WTC11 (cell line): Measurements from ENCODE around the gene CD244. TPM values are rescaled to one million over a fixed set of nuclear protein-coding genes. Genes with fewer than 3 reads are reported as not detected.

Source experiments
- ATAC-seq: fragments of 200-7000 bp; cut with Tn5 transposase; 2 replicates; pipeline ENCODE4 v1.10.0; 2021; ENCODE audit warnings: mild to moderate bottlenecking, moderate library complexity
- CTCF ChIA-PET: fragments of 300-600 bp; sonication (Branson Sonifier 250); formaldehyde crosslinking; loops from one replicate; lab custom pipeline; 2021; ENCODE audit warnings: antibody characterized with exemption; lab: Charles Lee
- POLR2A ChIA-PET: fragments of 350-600 bp; sonication (Branson Sonifier 250); formaldehyde crosslinking; loops from one replicate; lab custom pipeline; 2021; ENCODE audit warnings: antibody characterized with exemption; lab: Charles Lee
- DNase-seq: peaks from one replicate; pipeline ENCODE4 v3.0.0; 2021; ENCODE audit warnings: low spot score
- H3K27ac Mint-ChIP-seq: 2 replicates; pipeline ENCODE4 v1.8.0; 2021; ENCODE audit warnings: mixed read lengths
- H3K27me3 Mint-ChIP-seq: 2 replicates; pipeline ENCODE4 v1.8.0; 2021; ENCODE audit warnings: low read depth, mild to moderate bottlenecking, moderate library complexity, mixed read lengths
- H3K36me3 Mint-ChIP-seq: 2 replicates; pipeline ENCODE4 v1.8.0; 2021; ENCODE audit warnings: mixed read lengths
- H3K4me1 Mint-ChIP-seq: 2 replicates; pipeline ENCODE4 v1.8.0; 2022; ENCODE audit warnings: mixed read lengths
- H3K4me3 Mint-ChIP-seq: 2 replicates; pipeline ENCODE4 v1.8.0; 2021; ENCODE audit warnings: mild to moderate bottlenecking, moderate library complexity, mixed read lengths
- H3K9me3 Mint-ChIP-seq: 2 replicates; pipeline ENCODE4 v1.8.0; 2021; ENCODE audit warnings: mixed read lengths
- CBFB ChIP-seq: sonication (generic); formaldehyde crosslinking; IDR thresholded peaks from 2 replicates; pipeline ENCODE4 v1.8.1; 2022; ENCODE audit warnings: mild to moderate bottlenecking, low read depth, missing genetic modification reagents
- CREM ChIP-seq: sonication (generic); formaldehyde crosslinking; IDR thresholded peaks from 2 replicates; pipeline ENCODE4 v1.8.1; 2022; ENCODE audit warnings: mild to moderate bottlenecking, missing genetic modification reagents, moderate library complexity
- ELF4 ChIP-seq: sonication (generic); formaldehyde crosslinking; IDR thresholded peaks from 2 replicates; pipeline ENCODE4 v1.8.1; 2022; ENCODE audit warnings: low read depth, mild to moderate bottlenecking, moderate library complexity, missing genetic modification reagents
- FOXK1 ChIP-seq: sonication (generic); formaldehyde crosslinking; IDR thresholded peaks from 2 replicates; pipeline ENCODE4 v1.8.0; 2022; ENCODE audit warnings: mild to moderate bottlenecking, moderate library complexity, missing genetic modification reagents
- NR2C2 ChIP-seq: sonication (generic); formaldehyde crosslinking; IDR thresholded peaks from 2 replicates; pipeline ENCODE4 v1.8.0; 2022; ENCODE audit warnings: mild to moderate bottlenecking, missing genetic modification reagents
- PRRX2 ChIP-seq: fragments of 250-450 bp; sonication (Bioruptor Pico); IDR thresholded peaks from 2 replicates; pipeline ENCODE4 v1.8.0; 2021; ENCODE audit warnings: mild to moderate bottlenecking
- RELA ChIP-seq: sonication (generic); formaldehyde crosslinking; IDR thresholded peaks from 2 replicates; pipeline ENCODE4 v1.8.1; 2022; ENCODE audit warnings: missing genetic modification reagents, mild to moderate bottlenecking, borderline replicate concordance
- SMAD4 ChIP-seq: sonication (generic); formaldehyde crosslinking; IDR thresholded peaks from 2 replicates; pipeline ENCODE4 v1.8.0; 2022; ENCODE audit warnings: mild to moderate bottlenecking, missing genetic modification reagents
- SP1 ChIP-seq: sonication (generic); formaldehyde crosslinking; conservative IDR thresholded peaks from 2 replicates; pipeline ENCODE4 v1.8.1; 2022; ENCODE audit warnings: missing genetic modification reagents
- TEAD4 ChIP-seq: sonication (generic); formaldehyde crosslinking; IDR thresholded peaks from 2 replicates; pipeline ENCODE4 v1.8.0; 2022; ENCODE audit warnings: mild to moderate bottlenecking, missing genetic modification reagents
- ZBTB21 ChIP-seq: sonication (generic); formaldehyde crosslinking; IDR thresholded peaks from 2 replicates; pipeline ENCODE4 v1.8.1; 2023; ENCODE audit warnings: mild to moderate bottlenecking, missing genetic modification reagents, borderline replicate concordance
- ZNF232 ChIP-seq: sonication (generic); formaldehyde crosslinking; IDR thresholded peaks from 2 replicates; pipeline ENCODE4 v1.8.0; 2022; ENCODE audit warnings: mild to moderate bottlenecking, missing genetic modification reagents
- total RNA-seq: library from RNA; stranded (reverse); gene quantifications from 3 replicates; pipeline ENCODE4 v1.2.3, GENCODE V29; 2021
- TF ChIP-seq, protein P1 (sequence below): sonication (generic); formaldehyde crosslinking; IDR thresholded peaks from 2 replicates; pipeline ENCODE4 v1.8.0; 2022; ENCODE audit warnings: missing genetic modification reagents
- TF ChIP-seq, protein P2 (sequence below): fragments of 250-450 bp; sonication (Bioruptor Pico); conservative IDR thresholded peaks from 2 replicates; pipeline ENCODE4 v1.9.0; 2021; ENCODE audit warnings: mild to moderate bottlenecking
- TF ChIP-seq, protein P3 (sequence below): fragments of 250-450 bp; sonication (Bioruptor Pico); IDR thresholded peaks from 2 replicates; pipeline ENCODE4 v1.9.0; 2021; ENCODE audit warnings: moderate library complexity, mild to moderate bottlenecking, inconsistent platforms, borderline replicate concordance
- TF ChIP-seq, protein P4 (sequence below): sonication (generic); formaldehyde crosslinking; IDR thresholded peaks from 2 replicates; pipeline ENCODE4 v1.8.1; 2023; ENCODE audit warnings: mild to moderate bottlenecking, missing genetic modification reagents
- TF ChIP-seq, protein P5 (sequence below): sonication (generic); formaldehyde crosslinking; IDR thresholded peaks from 2 replicates; pipeline ENCODE4 v1.8.0; 2023; ENCODE audit warnings: mild to moderate bottlenecking, missing genetic modification reagents
- TF ChIP-seq, protein P6 (sequence below): sonication (generic); formaldehyde crosslinking; IDR thresholded peaks from 2 replicates; pipeline ENCODE4 v1.8.1; 2022; ENCODE audit warnings: low read depth, missing genetic modification reagents, borderline replicate concordance
- TF ChIP-seq, protein P7 (sequence below): fragments of 250-450 bp; sonication (Bioruptor Pico); IDR thresholded peaks from 2 replicates; pipeline ENCODE4 v1.9.0; 2021; ENCODE audit warnings: mild to moderate bottlenecking

Gene CD244
- total RNA-seq, 1 experiment from 2014 or later, result not detected

DNA sequence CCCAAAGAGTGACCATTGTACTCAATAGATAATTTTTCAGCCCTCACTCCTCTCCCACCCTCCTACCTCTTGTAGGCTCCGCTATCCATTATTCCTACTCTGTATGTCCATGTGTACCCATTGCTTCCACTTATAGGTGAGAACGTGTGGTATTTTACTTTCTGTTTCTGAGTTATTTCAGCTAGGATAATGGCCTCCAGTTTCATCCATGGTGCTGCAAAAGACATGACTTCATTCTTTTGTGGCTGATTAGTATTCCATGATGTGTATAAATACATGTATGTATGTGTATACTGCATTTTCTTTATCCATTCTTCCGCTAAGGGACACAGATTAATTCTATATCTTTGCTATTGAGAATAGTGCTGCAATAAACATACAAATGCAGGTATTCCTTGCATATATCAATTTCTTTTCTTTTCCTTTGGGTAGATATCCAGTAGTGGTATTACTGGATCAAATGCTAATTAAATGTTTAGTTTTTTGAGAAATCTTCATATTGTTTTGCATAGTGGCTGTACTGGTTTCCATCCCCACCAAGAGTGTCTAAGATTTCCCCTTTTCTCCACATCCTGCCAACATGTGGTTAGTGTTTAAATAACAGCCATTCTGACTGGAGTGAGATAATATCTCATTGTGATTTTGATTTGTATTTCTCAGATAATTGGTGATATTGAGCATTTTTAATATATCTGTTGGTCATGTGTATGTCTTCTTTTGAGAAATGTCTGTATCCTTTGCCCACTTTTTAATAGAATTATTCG lies 61.9 kb downstream of the CD244 start (continued):
- TF ChIP-seq SMAD4 (no peak), ZNF232 (CRISPR knock-in tag) (no peak), CBFB (CRISPR knock-in tag) (no peak)
- TF ChIP-seq, protein P1, sequence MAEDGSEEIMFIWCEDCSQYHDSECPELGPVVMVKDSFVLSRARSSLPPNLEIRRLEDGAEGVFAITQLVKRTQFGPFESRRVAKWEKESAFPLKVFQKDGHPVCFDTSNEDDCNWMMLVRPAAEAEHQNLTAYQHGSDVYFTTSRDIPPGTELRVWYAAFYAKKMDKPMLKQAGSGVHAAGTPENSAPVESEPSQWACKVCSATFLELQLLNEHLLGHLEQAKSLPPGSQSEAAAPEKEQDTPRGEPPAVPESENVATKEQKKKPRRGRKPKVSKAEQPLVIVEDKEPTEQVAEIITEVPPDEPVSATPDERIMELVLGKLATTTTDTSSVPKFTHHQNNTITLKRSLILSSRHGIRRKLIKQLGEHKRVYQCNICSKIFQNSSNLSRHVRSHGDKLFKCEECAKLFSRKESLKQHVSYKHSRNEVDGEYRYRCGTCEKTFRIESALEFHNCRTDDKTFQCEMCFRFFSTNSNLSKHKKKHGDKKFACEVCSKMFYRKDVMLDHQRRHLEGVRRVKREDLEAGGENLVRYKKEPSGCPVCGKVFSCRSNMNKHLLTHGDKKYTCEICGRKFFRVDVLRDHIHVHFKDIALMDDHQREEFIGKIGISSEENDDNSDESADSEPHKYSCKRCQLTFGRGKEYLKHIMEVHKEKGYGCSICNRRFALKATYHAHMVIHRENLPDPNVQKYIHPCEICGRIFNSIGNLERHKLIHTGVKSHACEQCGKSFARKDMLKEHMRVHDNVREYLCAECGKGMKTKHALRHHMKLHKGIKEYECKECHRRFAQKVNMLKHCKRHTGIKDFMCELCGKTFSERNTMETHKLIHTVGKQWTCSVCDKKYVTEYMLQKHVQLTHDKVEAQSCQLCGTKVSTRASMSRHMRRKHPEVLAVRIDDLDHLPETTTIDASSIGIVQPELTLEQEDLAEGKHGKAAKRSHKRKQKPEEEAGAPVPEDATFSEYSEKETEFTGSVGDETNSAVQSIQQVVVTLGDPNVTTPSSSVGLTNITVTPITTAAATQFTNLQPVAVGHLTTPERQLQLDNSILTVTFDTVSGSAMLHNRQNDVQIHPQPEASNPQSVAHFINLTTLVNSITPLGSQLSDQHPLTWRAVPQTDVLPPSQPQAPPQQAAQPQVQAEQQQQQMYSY (CRISPR knock-in tag), result no peak
- TF ChIP-seq, protein P2, sequence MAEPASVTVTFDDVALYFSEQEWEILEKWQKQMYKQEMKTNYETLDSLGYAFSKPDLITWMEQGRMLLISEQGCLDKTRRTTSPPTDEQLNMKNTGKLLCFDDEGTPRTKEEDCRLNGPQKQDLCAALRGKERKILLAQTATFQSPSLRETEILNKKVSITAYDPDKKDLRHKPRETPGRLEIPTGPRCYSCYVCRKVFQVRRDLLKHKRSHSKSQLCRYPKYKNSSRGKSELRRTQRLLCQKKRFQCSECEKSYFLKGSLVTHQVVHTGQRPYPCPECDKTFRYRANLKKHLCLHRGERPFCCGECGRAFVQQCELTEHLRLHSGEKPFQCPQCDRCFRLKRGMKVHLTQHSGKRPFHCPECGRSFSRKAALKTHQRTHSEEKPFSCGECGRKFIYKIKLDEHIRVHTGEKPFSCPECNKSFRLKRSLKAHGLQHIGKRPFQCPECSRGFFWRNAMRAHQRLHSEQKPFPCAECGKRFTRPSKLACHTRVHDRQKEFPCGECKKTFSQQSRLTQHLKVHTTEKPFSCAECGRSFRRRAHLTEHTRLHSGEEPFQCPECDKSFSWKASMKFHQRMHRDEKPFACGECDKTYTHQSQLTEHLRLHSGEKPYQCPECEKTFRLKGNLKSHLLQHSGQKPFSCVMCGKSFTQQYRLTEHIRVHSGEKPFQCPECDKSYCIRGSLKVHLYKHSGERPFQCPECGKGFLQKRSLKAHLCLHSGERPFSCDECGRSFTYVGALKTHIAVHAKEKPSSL (CRISPR knock-in tag), result no peak
- TF ChIP-seq, protein P3, sequence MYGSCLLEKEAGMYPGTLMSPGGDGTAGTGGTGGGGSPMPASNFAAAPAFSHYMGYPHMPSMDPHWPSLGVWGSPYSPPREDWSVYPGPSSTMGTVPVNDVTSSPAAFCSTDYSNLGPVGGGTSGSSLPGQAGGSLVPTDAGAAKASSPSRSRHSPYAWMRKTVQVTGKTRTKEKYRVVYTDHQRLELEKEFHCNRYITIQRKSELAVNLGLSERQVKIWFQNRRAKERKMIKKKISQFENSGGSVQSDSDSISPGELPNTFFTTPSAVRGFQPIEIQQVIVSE (CRISPR knock-in tag), result no peak

DNA sequence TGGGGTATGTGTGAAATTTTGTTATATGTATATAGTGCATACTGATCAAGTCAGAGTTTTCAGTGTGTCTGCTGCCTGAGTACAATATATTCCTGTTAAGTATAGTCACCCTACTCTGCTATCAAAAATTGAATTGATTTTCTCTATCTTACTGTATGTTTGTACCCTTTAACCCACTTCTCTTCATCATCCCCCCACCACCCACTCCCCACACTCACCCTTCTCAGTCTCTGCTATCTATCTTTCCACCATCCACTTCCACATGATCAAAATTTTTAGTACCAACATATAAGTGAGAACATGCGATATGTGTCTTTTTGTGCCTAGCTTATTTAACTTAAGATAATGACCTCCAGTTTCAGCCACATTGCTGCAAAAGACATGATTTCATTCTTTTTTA lies 62.5 kb downstream of the CD244 start:
- ChIA-PET CTCF (interaction anchor here (1.3 kb wide), 1 partner anchor 125 kb away, joined by 3 read pairs; no protein-coding TSS in a partner anchor), POLR2A (no interaction called here)

More for the DNA sequence above, 62.5 kb downstream of the CD244 start:
- H3K27ac Mint-ChIP-seq, result no peak overlapping the region
- DNase-seq, result no peak
- no peaks in the 10 kb centered on the region for H3K27me3 Mint-ChIP-seq
- TF ChIP-seq ELF4 (no peak), SP1 (no peak), NR2C2 (CRISPR knock-in tag) (no peak), SMAD4 (no peak), FOXK1 (no peak), PRRX2 (CRISPR knock-in tag) (no peak), RELA (CRISPR knock-in tag) (no peak), ZBTB21 (CRISPR knock-in tag) (no peak), CREM (CRISPR knock-in tag) (no peak), TEAD4 (CRISPR knock-in tag) (no peak)
- TF ChIP-seq, protein P4, sequence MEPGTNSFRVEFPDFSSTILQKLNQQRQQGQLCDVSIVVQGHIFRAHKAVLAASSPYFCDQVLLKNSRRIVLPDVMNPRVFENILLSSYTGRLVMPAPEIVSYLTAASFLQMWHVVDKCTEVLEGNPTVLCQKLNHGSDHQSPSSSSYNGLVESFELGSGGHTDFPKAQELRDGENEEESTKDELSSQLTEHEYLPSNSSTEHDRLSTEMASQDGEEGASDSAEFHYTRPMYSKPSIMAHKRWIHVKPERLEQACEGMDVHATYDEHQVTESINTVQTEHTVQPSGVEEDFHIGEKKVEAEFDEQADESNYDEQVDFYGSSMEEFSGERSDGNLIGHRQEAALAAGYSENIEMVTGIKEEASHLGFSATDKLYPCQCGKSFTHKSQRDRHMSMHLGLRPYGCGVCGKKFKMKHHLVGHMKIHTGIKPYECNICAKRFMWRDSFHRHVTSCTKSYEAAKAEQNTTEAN (CRISPR knock-in tag), result no peak
- TF ChIP-seq, protein P5, sequence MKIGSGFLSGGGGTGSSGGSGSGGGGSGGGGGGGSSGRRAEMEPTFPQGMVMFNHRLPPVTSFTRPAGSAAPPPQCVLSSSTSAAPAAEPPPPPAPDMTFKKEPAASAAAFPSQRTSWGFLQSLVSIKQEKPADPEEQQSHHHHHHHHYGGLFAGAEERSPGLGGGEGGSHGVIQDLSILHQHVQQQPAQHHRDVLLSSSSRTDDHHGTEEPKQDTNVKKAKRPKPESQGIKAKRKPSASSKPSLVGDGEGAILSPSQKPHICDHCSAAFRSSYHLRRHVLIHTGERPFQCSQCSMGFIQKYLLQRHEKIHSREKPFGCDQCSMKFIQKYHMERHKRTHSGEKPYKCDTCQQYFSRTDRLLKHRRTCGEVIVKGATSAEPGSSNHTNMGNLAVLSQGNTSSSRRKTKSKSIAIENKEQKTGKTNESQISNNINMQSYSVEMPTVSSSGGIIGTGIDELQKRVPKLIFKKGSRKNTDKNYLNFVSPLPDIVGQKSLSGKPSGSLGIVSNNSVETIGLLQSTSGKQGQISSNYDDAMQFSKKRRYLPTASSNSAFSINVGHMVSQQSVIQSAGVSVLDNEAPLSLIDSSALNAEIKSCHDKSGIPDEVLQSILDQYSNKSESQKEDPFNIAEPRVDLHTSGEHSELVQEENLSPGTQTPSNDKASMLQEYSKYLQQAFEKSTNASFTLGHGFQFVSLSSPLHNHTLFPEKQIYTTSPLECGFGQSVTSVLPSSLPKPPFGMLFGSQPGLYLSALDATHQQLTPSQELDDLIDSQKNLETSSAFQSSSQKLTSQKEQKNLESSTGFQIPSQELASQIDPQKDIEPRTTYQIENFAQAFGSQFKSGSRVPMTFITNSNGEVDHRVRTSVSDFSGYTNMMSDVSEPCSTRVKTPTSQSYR (CRISPR knock-in tag), result no peak
- TF ChIP-seq, protein P6, sequence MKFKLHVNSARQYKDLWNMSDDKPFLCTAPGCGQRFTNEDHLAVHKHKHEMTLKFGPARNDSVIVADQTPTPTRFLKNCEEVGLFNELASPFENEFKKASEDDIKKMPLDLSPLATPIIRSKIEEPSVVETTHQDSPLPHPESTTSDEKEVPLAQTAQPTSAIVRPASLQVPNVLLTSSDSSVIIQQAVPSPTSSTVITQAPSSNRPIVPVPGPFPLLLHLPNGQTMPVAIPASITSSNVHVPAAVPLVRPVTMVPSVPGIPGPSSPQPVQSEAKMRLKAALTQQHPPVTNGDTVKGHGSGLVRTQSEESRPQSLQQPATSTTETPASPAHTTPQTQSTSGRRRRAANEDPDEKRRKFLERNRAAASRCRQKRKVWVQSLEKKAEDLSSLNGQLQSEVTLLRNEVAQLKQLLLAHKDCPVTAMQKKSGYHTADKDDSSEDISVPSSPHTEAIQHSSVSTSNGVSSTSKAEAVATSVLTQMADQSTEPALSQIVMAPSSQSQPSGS, result no peak
- TF ChIP-seq, protein P7, sequence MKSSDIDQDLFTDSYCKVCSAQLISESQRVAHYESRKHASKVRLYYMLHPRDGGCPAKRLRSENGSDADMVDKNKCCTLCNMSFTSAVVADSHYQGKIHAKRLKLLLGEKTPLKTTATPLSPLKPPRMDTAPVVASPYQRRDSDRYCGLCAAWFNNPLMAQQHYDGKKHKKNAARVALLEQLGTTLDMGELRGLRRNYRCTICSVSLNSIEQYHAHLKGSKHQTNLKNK (CRISPR knock-in tag), result no peak
- no peaks in the 10 kb centered on the region for H3K4me1 Mint-ChIP-seq
- no peaks in the 10 kb centered on the region for H3K36me3 Mint-ChIP-seq
- no peak overlapping the region for H3K4me3 Mint-ChIP-seq
- peaks cover 7% of the 10 kb centered on the region for H3K9me3 Mint-ChIP-seq
- ATAC-seq, result no peak
